Fibroblast of upper back skin (primary cell): Measurements from ENCODE around the gene SPSB2.

Experiments used
- DNase-seq: peaks from one replicate; pipeline ENCODE4 v3.0.0-alpha.2; 2013

Gene SPSB2

GRCh38 chr12:6849976-6850560 lies 23.0 kb downstream of the SPSB2 start:
- no peak for DNase-seq

GRCh38 chr12:6849427-6849826 lies 23.7 kb downstream of the SPSB2 start:
- DNase-seq = no peak

GRCh38 chr12:6847676-6848075 lies 25.4 kb downstream of the SPSB2 start:
- DNase-seq = no peak

GRCh38 chr12:6846316-6846869 lies 26.7 kb downstream of the SPSB2 start:
- DNase-seq = no peak

- no peak for DNase-seq
These were observed 27.7 kb downstream of the SPSB2 start for GRCh38 chr12:6845395-6845794.

- DNase-seq = no peak
These were observed 29.8 kb downstream of the SPSB2 start for GRCh38 chr12:6843118-6843902.

- DNase-seq = no peak
These were observed 31.0 kb downstream of the SPSB2 start for GRCh38 chr12:6842075-6842474.

- no peak for DNase-seq
These were observed 32.2 kb downstream of the SPSB2 start, which contains the start of gene GNB3 for GRCh38 chr12:6840761-6841515. Gene GNB3, plus strand, starts transcription at chr12:6840925. Its CDS starts 363 bp downstream, at chr12:6841288.

- no peak for DNase-seq
These were observed 32.8 kb downstream of the SPSB2 start for GRCh38 chr12:6840330-6840729.

- no peak for DNase-seq
These were observed 33.5 kb downstream of the SPSB2 start for GRCh38 chr12:6839482-6840201.

- no peak for DNase-seq
These were observed 34.2 kb downstream of the SPSB2 start for GRCh38 chr12:6838854-6839253.

GRCh38 chr12:6837370-6838060 lies 35.6 kb downstream of the SPSB2 start:
- no peak for DNase-seq

- no peak for DNase-seq
These were observed 36.3 kb downstream of the SPSB2 start for GRCh38 chr12:6836851-6837250.

GRCh38 chr12:6834873-6835272 lies 38.2 kb downstream of the SPSB2 start:
- DNase-seq = no peak

- DNase-seq = no peak
These were observed 38.8 kb downstream of the SPSB2 start for GRCh38 chr12:6834254-6834653.

- DNase-seq = no peak
These were observed 39.8 kb downstream of the SPSB2 start for GRCh38 chr12:6833189-6833890.

- DNase-seq = no peak
These were observed 41.0 kb downstream of the SPSB2 start for GRCh38 chr12:6832125-6832524.

GRCh38 chr12:6831450-6831995 lies 41.6 kb downstream of the SPSB2 start:
- no peak for DNase-seq

GRCh38 chr12:6830999-6831398 lies 42.1 kb downstream of the SPSB2 start:
- no peak for DNase-seq

GRCh38 chr12:6830286-6830890 lies 42.7 kb downstream of the SPSB2 start:
- DNase-seq = no peak
